Ishikawa (cell line): ENCODE data around the gene MINDY4B.

ENCODE experiments used
- EP300 ChIP-seq: IDR thresholded peaks from 2 replicates; pipeline ENCODE4 v1.6.1; 2012; ENCODE audit warnings: borderline replicate concordance
- TF ChIP-seq, protein P1 (sequence below): IDR thresholded peaks from 2 replicates; pipeline ENCODE4 v1.6.1; 2012; ENCODE audit warnings: low read depth, mild to moderate bottlenecking

DNA sequence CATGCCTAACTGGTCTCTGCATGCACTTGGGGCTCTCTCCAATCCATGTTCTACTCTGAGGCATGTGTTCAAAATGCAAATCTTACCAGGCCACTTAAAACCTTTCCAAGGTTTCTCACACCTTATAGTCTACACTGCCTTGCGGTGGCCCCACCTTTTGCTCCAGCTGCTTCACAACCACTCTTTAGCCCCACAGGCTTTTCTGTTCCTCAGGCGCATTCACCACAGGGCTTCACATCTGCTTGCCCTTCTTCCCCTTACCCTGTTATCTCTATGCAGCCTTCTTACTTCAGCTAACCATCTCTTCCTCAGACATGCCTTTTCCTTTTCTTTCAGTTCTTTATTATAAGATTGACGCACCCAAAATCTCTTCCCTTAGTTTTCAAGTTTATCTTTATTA, 37.8 kb downstream of the MINDY4B start:
- TF ChIP-seq, protein P1, sequence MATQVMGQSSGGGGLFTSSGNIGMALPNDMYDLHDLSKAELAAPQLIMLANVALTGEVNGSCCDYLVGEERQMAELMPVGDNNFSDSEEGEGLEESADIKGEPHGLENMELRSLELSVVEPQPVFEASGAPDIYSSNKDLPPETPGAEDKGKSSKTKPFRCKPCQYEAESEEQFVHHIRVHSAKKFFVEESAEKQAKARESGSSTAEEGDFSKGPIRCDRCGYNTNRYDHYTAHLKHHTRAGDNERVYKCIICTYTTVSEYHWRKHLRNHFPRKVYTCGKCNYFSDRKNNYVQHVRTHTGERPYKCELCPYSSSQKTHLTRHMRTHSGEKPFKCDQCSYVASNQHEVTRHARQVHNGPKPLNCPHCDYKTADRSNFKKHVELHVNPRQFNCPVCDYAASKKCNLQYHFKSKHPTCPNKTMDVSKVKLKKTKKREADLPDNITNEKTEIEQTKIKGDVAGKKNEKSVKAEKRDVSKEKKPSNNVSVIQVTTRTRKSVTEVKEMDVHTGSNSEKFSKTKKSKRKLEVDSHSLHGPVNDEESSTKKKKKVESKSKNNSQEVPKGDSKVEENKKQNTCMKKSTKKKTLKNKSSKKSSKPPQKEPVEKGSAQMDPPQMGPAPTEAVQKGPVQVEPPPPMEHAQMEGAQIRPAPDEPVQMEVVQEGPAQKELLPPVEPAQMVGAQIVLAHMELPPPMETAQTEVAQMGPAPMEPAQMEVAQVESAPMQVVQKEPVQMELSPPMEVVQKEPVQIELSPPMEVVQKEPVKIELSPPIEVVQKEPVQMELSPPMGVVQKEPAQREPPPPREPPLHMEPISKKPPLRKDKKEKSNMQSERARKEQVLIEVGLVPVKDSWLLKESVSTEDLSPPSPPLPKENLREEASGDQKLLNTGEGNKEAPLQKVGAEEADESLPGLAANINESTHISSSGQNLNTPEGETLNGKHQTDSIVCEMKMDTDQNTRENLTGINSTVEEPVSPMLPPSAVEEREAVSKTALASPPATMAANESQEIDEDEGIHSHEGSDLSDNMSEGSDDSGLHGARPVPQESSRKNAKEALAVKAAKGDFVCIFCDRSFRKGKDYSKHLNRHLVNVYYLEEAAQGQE = no peak
- no peak for TF ChIP-seq EP300
